Liver (tissue), 9 donors: ENCODE results near the gene CORO7. TPM values are rescaled to one million over a fixed set of nuclear protein-coding genes. Genes with fewer than 3 reads are reported as not detected.

ENCODE experiments used
- DNase-seq: peaks from one replicate; pipeline ENCODE4 v3.0.0-alpha.2; 2017; ENCODE audit warnings: low spot score
- H3K27ac ChIP-seq, 2 donors: one replicate each; pipeline ENCODE4 v1.7.0; 2013; ENCODE audit warnings: inconsistent platforms in 2 of 2, low read length in 2 of 2, control low read depth in 1 of 2, low read depth in 1 of 2, mild to moderate bottlenecking in 1 of 2
- H3K27me3 ChIP-seq, 4 donors: one replicate each; pipeline versions ENCODE4 v1.6.1 to v1.7.0; 2013; ENCODE audit warnings: low read length in 3 of 4, inconsistent platforms in 1 of 4, mild to moderate bottlenecking in 1 of 4, moderate library complexity in 1 of 4; ENCODE audit not compliant: control insufficient read depth in 4 of 4, insufficient read depth in 4 of 4
- H3K36me3 ChIP-seq, 4 donors: one replicate each; pipeline versions ENCODE4 v1.6.1 to v1.7.0; 2013; ENCODE audit warnings: low read length in 3 of 4, mild to moderate bottlenecking in 3 of 4, low read depth in 1 of 4, moderate library complexity in 1 of 4; ENCODE audit not compliant: control insufficient read depth in 4 of 4, insufficient read depth in 3 of 4
- H3K4me1 ChIP-seq, 4 donors: one replicate each; pipeline versions ENCODE4 v1.6.1 to v1.7.0; 2013; ENCODE audit warnings: low read length in 3 of 4, mild to moderate bottlenecking in 3 of 4, moderate library complexity in 1 of 4; ENCODE audit not compliant: control insufficient read depth in 4 of 4, insufficient read depth in 4 of 4
- H3K4me3 ChIP-seq, 3 donors: one replicate each; pipeline versions ENCODE4 v1.6.1 to v1.7.0; 2013; ENCODE audit warnings: low read length in 3 of 3, control low read depth in 1 of 3, low read depth in 1 of 3, mild to moderate bottlenecking in 1 of 3
- H3K9ac ChIP-seq, 2 donors: one replicate each; pipeline ENCODE4 v1.7.0; 2013; ENCODE audit warnings: low read length in 2 of 2, mild to moderate bottlenecking in 2 of 2, moderate library complexity in 2 of 2, control low read depth in 1 of 2, low read depth in 1 of 2
- H3K9me3 ChIP-seq, 4 donors: one replicate each; pipeline versions ENCODE4 v1.6.1 to v1.7.0; 2013; ENCODE audit warnings: low read length in 3 of 4; ENCODE audit not compliant: control insufficient read depth in 4 of 4
- EGR1 ChIP-seq, 2 donors: IDR thresholded peaks; 2 replicates each; pipeline ENCODE4 v1.6.1; 2016 to 2018; ENCODE audit warnings: antibody characterized with exemption in 2 of 2, low read depth in 2 of 2
- FOXA1 ChIP-seq: IDR thresholded peaks from 2 replicates; pipeline ENCODE4 v1.6.1; 2016; ENCODE audit warnings: antibody characterized with exemption
- FOXA2 ChIP-seq: IDR thresholded peaks from 2 replicates; pipeline ENCODE4 v1.6.1; 2016; ENCODE audit warnings: antibody characterized with exemption
- GABPA ChIP-seq, 2 donors: IDR thresholded peaks in 1 of 2; conservative IDR thresholded peaks in 1 of 2; 2 replicates each; pipeline ENCODE4 v1.6.1; 2016; ENCODE audit warnings: antibody characterized with exemption in 2 of 2, mild to moderate bottlenecking in 1 of 2, moderate library complexity in 1 of 2
- HNF4A ChIP-seq, 2 donors: conservative IDR thresholded peaks; 2 replicates each; pipeline ENCODE4 v1.6.1; 2016; ENCODE audit warnings: antibody characterized with exemption in 2 of 2, mild to moderate bottlenecking in 2 of 2
- HNF4G ChIP-seq: IDR thresholded peaks from 2 replicates; pipeline ENCODE4 v1.6.1; 2016; ENCODE audit warnings: antibody characterized with exemption
- JUND ChIP-seq, 2 donors: IDR thresholded peaks; 2 replicates each; pipeline ENCODE4 v1.6.1; 2016; ENCODE audit warnings: antibody characterized with exemption in 2 of 2
- NR2F2 ChIP-seq: IDR thresholded peaks from 2 replicates; pipeline ENCODE4 v1.6.1; 2016; ENCODE audit warnings: antibody characterized with exemption
- RAD21 ChIP-seq, 2 donors: IDR thresholded peaks; 2 replicates each; pipeline ENCODE4 v1.6.1; 2016; ENCODE audit warnings: antibody characterized with exemption in 2 of 2, mild to moderate bottlenecking in 2 of 2
- SP1 ChIP-seq: IDR thresholded peaks from 2 replicates; pipeline ENCODE4 v1.6.1; 2018; ENCODE audit warnings: antibody characterized with exemption, mild to moderate bottlenecking
- TAF1 ChIP-seq: conservative IDR thresholded peaks from 2 replicates; pipeline ENCODE4 v1.6.1; 2016; ENCODE audit warnings: antibody characterized with exemption, mild to moderate bottlenecking
- YY1 ChIP-seq: IDR thresholded peaks from 2 replicates; pipeline ENCODE4 v1.6.1; 2016; ENCODE audit warnings: antibody characterized with exemption, mild to moderate bottlenecking
- WGBS: extraction: QIAGEN DNeasy Blood & Tissue Kit; methylation state at CpG from one replicate; pipeline ENCODE4 v1.1.7; 2013; 5-methylcytosine and 5-hydroxymethylcytosine counted together
- polyA plus RNA-seq, 2 donors: library from polyadenylated mRNA; stranded (reverse) in 1 of 2; unstranded in 1 of 2; fragments of 200-250 nt in 1 of 2; fragments of >200 nt in 1 of 2; fragmentation: Nextera tagmentation in 1 of 2; extraction: Ambion mirVana in 1 of 2; gene quantifications; one replicate each; pipeline versions ENCODE4 v1.2.1 to v1.2.3, GENCODE V29; 2013 to 2015
- total RNA-seq, 2 donors: library from RNA; depleted of rRNA; stranded (reverse); fragments of >200 nt; gene quantifications; one replicate each; pipeline ENCODE4 v1.2.3, GENCODE V29; 2014
- TF ChIP-seq, protein P1 (sequence below): IDR thresholded peaks from 2 replicates; pipeline ENCODE4 v1.6.1; 2016; ENCODE audit warnings: antibody characterized with exemption, mild to moderate bottlenecking
- TF ChIP-seq, protein P2 (sequence below): IDR thresholded peaks from 2 replicates; pipeline ENCODE4 v1.6.1; 2016; ENCODE audit warnings: antibody characterized with exemption
- TF ChIP-seq, protein P3 (sequence below): fragments of 150-350 bp; IDR thresholded peaks from 2 replicates; pipeline ENCODE4 v1.5.1; 2017; ENCODE audit warnings: improper control_type of control experiment, low read depth, low read length; ENCODE audit not compliant: missing input control
- TF ChIP-seq, protein P4 (sequence below): IDR thresholded peaks from 2 replicates; pipeline ENCODE4 v1.6.1; 2016; ENCODE audit warnings: antibody characterized with exemption
- donor health status: healthy.
- donor health status: healthy.
- donor health status: healthy.
- donor health status: healthy.
- donor health status: healthy.

The CORO7 gene
- total and polyA plus RNA-seq, 4 donors = 7.3 to 21.5 (median 13.0) TPM

DNA sequence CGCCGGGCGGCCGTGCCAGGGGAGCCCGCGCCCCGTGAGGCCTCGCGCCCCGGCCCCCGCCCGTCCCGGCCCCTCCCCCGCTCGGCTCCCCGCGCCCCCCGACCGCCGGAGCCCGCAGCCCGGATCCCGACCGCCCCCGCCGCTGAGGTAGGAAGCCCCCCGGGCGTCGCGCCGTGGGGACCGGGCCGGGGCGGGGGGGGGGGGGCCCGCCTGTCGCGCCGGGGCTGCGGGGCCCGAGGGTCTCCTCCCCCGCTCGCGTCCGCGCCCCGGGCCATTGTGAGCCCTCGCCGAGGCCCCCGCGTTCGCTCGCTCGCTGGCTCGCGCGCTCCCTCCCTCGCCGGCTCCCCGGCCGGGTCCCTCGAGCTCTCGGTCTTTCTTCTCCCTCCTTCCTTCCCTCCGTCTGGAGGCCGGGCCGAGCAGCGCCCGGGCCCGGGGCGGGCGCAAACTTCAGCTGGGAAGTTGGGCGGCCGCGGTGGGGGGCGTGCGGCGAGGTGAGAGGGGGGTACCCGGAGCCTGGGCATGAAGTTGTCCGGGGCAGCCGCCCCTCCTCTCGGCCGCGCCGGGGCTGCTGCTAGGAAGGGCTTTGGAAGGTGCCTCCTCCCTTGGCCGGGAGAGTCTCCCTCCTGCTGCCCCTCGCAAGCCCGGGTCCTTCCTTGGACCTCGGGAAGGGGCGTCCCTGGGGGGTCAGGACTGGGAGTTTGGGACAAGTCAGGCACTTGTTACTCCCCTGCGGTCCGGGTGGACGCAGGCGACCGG, 100.1 kb downstream of the CORO7 start:
- peak overlapping the region in 2 of 3 donors; percentile 39 to 61 for H3K4me3 ChIP-seq
- H3K9me3 ChIP-seq = no peaks in the 10 kb centered on the region
- TF ChIP-seq FOXA1 (no peak), JUND (IDR thresholded peaks at IDR 0.05) (no peak), TAF1 (no peak), SP1 (no peak), HNF4A (conservative IDR thresholded peaks at IDR 0.05) (no peak), HNF4G (no peak), FOXA2 (no peak), EGR1 (IDR thresholded peaks at IDR 0.05; ENCODE audit: low read depth in 2 of 2) (no peak), NR2F2 (no peak), YY1 (no peak), GABPA (IDR thresholded peaks at IDR 0.05 in 1 of 2, conservative IDR thresholded peaks at IDR 0.05 in 1 of 2) (no peak), RAD21 (IDR thresholded peaks at IDR 0.05) (no peak)
- TF ChIP-seq, protein P1, sequence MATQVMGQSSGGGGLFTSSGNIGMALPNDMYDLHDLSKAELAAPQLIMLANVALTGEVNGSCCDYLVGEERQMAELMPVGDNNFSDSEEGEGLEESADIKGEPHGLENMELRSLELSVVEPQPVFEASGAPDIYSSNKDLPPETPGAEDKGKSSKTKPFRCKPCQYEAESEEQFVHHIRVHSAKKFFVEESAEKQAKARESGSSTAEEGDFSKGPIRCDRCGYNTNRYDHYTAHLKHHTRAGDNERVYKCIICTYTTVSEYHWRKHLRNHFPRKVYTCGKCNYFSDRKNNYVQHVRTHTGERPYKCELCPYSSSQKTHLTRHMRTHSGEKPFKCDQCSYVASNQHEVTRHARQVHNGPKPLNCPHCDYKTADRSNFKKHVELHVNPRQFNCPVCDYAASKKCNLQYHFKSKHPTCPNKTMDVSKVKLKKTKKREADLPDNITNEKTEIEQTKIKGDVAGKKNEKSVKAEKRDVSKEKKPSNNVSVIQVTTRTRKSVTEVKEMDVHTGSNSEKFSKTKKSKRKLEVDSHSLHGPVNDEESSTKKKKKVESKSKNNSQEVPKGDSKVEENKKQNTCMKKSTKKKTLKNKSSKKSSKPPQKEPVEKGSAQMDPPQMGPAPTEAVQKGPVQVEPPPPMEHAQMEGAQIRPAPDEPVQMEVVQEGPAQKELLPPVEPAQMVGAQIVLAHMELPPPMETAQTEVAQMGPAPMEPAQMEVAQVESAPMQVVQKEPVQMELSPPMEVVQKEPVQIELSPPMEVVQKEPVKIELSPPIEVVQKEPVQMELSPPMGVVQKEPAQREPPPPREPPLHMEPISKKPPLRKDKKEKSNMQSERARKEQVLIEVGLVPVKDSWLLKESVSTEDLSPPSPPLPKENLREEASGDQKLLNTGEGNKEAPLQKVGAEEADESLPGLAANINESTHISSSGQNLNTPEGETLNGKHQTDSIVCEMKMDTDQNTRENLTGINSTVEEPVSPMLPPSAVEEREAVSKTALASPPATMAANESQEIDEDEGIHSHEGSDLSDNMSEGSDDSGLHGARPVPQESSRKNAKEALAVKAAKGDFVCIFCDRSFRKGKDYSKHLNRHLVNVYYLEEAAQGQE = no peak
- TF ChIP-seq, protein P2, sequence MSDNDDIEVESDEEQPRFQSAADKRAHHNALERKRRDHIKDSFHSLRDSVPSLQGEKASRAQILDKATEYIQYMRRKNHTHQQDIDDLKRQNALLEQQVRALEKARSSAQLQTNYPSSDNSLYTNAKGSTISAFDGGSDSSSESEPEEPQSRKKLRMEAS = no peak
- TF ChIP-seq, protein P3, sequence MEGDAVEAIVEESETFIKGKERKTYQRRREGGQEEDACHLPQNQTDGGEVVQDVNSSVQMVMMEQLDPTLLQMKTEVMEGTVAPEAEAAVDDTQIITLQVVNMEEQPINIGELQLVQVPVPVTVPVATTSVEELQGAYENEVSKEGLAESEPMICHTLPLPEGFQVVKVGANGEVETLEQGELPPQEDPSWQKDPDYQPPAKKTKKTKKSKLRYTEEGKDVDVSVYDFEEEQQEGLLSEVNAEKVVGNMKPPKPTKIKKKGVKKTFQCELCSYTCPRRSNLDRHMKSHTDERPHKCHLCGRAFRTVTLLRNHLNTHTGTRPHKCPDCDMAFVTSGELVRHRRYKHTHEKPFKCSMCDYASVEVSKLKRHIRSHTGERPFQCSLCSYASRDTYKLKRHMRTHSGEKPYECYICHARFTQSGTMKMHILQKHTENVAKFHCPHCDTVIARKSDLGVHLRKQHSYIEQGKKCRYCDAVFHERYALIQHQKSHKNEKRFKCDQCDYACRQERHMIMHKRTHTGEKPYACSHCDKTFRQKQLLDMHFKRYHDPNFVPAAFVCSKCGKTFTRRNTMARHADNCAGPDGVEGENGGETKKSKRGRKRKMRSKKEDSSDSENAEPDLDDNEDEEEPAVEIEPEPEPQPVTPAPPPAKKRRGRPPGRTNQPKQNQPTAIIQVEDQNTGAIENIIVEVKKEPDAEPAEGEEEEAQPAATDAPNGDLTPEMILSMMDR = no peak
- TF ChIP-seq, protein P4, sequence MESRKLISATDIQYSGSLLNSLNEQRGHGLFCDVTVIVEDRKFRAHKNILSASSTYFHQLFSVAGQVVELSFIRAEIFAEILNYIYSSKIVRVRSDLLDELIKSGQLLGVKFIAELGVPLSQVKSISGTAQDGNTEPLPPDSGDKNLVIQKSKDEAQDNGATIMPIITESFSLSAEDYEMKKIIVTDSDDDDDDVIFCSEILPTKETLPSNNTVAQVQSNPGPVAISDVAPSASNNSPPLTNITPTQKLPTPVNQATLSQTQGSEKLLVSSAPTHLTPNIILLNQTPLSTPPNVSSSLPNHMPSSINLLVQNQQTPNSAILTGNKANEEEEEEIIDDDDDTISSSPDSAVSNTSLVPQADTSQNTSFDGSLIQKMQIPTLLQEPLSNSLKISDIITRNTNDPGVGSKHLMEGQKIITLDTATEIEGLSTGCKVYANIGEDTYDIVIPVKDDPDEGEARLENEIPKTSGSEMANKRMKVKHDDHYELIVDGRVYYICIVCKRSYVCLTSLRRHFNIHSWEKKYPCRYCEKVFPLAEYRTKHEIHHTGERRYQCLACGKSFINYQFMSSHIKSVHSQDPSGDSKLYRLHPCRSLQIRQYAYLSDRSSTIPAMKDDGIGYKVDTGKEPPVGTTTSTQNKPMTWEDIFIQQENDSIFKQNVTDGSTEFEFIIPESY = no peak
- peaks cover 0 to 4% (median 0%) of the 10 kb centered on the region in 4 donors for H3K27me3 ChIP-seq
- no peaks in the 10 kb centered on the region for H3K36me3 ChIP-seq
- H3K4me1 ChIP-seq = peaks cover 10 to 42% (median 28%) of the 10 kb centered on the region in 4 donors
- peak overlapping the region; percentile 42 to 64 for H3K27ac ChIP-seq
- WGBS = 3% methylated on average over 92 of the region's 93 CpGs
- DNase-seq = no peak
- H3K9ac ChIP-seq = no peak overlapping the region
